Neural progenitor cell (in vitro differentiated cells): ENCODE results near the gene FAM120A. TPM values are rescaled to one million over a fixed set of nuclear protein-coding genes. Genes with fewer than 3 reads are reported as not detected.

Experiments used
- DNase-seq: peaks from one replicate; pipeline ENCODE4 v3.0.0-alpha.2; 2016; ENCODE audit warnings: low spot score
- H2AFZ ChIP-seq: fragments of 200-600 bp; sonication (generic); replicated peaks from 2 replicates; pipeline ENCODE4 v1.6.1; 2016; ENCODE audit warnings: antibody characterized with exemption
- H3F3A ChIP-seq: fragments of 200-600 bp; sonication (generic); 2 replicates; pipeline ENCODE4 v1.6.1; 2016; ENCODE audit warnings: antibody characterized with exemption, low read depth
- H3K27ac ChIP-seq: fragments of 200-600 bp; sonication (generic); 2 replicates; pipeline ENCODE4 v1.5.1; 2016; ENCODE audit warnings: mild to moderate bottlenecking
- H3K27me3 ChIP-seq: fragments of 200-600 bp; sonication (generic); 2 replicates; pipeline ENCODE4 v1.6.1; 2016; ENCODE audit warnings: mild to moderate bottlenecking, moderate library complexity
- H3K36me3 ChIP-seq: fragments of 200-600 bp; sonication (generic); 2 replicates; pipeline ENCODE4 v1.5.1; 2016
- H3K4me1 ChIP-seq: fragments of 200-600 bp; sonication (generic); 2 replicates; pipeline ENCODE4 v1.6.1; 2016; ENCODE audit warnings: mixed run types
- H3K4me2 ChIP-seq: fragments of 200-600 bp; sonication (generic); 2 replicates; pipeline ENCODE4 v1.6.1; 2016
- H3K4me3 ChIP-seq: fragments of 200-600 bp; sonication (generic); 2 replicates; pipeline ENCODE4 v1.5.1; 2016
- H3K79me2 ChIP-seq: fragments of 200-600 bp; sonication (generic); 2 replicates; pipeline ENCODE4 v1.6.1; 2016; ENCODE audit warnings: low read depth
- H3K9ac ChIP-seq: fragments of 200-600 bp; sonication (generic); 2 replicates; pipeline ENCODE4 v1.6.1; 2016
- H3K9me3 ChIP-seq: fragments of 200-600 bp; sonication (generic); 2 replicates; pipeline ENCODE4 v1.5.1; 2016; ENCODE audit warnings: low read depth
- H4K20me1 ChIP-seq: fragments of 200-600 bp; sonication (generic); 2 replicates; pipeline ENCODE4 v1.6.1; 2016; ENCODE audit warnings: low read depth
- H3K27ac Mint-ChIP-seq: 3 replicates; pipeline ENCODE4 v1.8.0; 2021; ENCODE audit warnings: mixed read lengths
- H3K27me3 Mint-ChIP-seq: 2 replicates; pipeline ENCODE4 v1.8.0; 2022; ENCODE audit warnings: low read depth, mild to moderate bottlenecking, inconsistent platforms, moderate library complexity, mixed read lengths; ENCODE audit not compliant: insufficient read depth
- H3K36me3 Mint-ChIP-seq: 3 replicates; pipeline ENCODE4 v1.8.0; 2021; ENCODE audit warnings: mixed read lengths
- H3K4me1 Mint-ChIP-seq: 3 replicates; pipeline ENCODE4 v1.8.0; 2021; ENCODE audit warnings: mixed read lengths
- H3K4me3 Mint-ChIP-seq: 3 replicates; pipeline ENCODE4 v1.8.0; 2021; ENCODE audit warnings: mild to moderate bottlenecking, moderate library complexity, mixed read lengths
- H3K9me3 Mint-ChIP-seq: 3 replicates; pipeline ENCODE4 v1.8.0; 2020; ENCODE audit warnings: mixed read lengths
- EZH2 ChIP-seq: fragments of 200-600 bp; sonication (generic); IDR thresholded peaks from 2 replicates; pipeline ENCODE4 v1.6.1; 2017; ENCODE audit warnings: antibody characterized with exemption, mild to moderate bottlenecking, moderate library complexity
- EZH2phosphoT487 ChIP-seq: fragments of 200-600 bp; sonication (generic); IDR thresholded peaks from 2 replicates; pipeline ENCODE4 v1.6.1; 2017; ENCODE audit warnings: antibody characterized with exemption
- total RNA-seq: library from RNA; depleted of rRNA; stranded (reverse); fragments of >200 nt; gene quantifications from 2 replicates; pipeline ENCODE4 v1.2.3, GENCODE V29; 2015; ENCODE audit warnings: low replicate concordance
- TF ChIP-seq, protein P1 (sequence below): fragments of 200-600 bp; sonication (generic); IDR thresholded peaks from 2 replicates; pipeline ENCODE4 v1.5.1; 2017; ENCODE audit warnings: antibody characterized with exemption, mild to moderate bottlenecking

FAM120A gene
- total RNA-seq, 1 donor from 2014 or later: 17.2 TPM

DNA sequence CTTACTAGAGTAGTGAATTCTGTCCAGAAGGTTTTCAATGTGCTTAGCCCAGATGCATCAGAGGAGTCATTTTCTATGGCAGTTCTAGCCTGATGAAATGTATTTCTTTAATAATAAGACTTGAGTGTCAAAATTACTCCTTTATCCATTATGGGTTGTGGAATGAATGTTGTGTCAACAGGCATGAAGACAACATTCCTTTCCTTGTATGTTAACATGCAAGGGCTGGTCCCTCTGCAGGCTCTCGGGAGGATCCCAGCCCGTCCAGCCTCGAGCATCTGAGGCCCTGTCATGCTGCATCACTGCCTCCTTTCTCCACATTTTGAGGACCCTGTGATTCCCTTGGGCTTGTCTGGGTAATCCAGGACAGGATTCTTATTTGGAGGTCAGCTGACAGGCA lies 44.8 kb downstream of the FAM120A start:
- peaks cover 4% of the 10 kb centered on the region for H4K20me1 ChIP-seq
- Mint-ChIP-seq H3K27me3 (peaks cover 4% of the 10 kb centered on the region), H3K36me3 (peaks cover 40% of the 10 kb centered on the region)

DNA sequence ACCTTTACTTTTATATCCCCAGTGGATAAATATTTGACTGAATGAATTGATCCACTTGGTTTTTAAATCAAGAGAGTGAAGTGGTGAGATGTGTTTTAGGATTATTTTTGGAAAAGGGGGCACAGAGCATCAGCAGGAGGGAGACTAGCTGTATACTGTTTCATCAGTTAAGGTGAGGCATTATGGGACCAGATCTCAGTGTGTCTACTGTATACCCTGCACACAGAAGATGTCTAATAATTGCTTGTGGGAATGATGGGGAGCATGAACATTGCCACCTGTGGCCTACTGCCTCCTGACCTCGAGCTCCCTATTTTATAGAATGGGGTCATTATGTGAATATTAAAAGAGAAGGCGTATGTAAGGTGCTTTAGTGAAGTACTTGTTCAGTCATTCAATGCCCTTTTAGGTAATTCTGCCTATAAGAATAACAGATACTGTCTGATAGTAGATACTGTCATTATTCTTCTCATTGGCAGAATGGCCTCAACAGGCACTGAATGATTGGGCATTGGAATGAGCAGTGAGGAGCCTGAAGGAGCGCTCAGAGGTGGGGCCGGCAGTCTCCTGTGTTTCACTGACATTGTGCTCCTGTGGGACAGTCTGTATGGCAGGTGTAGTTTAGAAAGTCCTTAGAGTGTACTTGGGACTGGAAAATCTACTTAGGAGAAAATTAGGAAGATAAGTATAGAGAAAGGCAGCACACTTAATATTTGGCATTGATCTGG lies 49.2 kb downstream of the FAM120A start:
- no peak for DNase-seq
- Histone ChIP-seq H2AFZ (no peak overlapping the region), H4K20me1 (no peaks in the 10 kb centered on the region), H3K36me3 (no peaks in the 10 kb centered on the region), H3F3A (no peaks in the 10 kb centered on the region), H3K79me2 (peaks cover 2% of the 10 kb centered on the region), H3K4me1 (no peaks in the 10 kb centered on the region), H3K9me3 (no peaks in the 10 kb centered on the region), H3K9ac (no peak overlapping the region), H3K27ac (no peak overlapping the region), H3K4me2 (no peak overlapping the region), H3K27me3 (no peaks in the 10 kb centered on the region), H3K4me3 (no peak overlapping the region)
- H3K4me1 Mint-ChIP-seq: no peaks in the 10 kb centered on the region
- H3K27ac Mint-ChIP-seq: no peak overlapping the region
- H3K4me3 Mint-ChIP-seq: no peak overlapping the region
- no peaks in the 10 kb centered on the region for H3K9me3 Mint-ChIP-seq
- TF ChIP-seq EZH2phosphoT487 (no peak), EZH2 (no peak)
- TF ChIP-seq, protein P1, sequence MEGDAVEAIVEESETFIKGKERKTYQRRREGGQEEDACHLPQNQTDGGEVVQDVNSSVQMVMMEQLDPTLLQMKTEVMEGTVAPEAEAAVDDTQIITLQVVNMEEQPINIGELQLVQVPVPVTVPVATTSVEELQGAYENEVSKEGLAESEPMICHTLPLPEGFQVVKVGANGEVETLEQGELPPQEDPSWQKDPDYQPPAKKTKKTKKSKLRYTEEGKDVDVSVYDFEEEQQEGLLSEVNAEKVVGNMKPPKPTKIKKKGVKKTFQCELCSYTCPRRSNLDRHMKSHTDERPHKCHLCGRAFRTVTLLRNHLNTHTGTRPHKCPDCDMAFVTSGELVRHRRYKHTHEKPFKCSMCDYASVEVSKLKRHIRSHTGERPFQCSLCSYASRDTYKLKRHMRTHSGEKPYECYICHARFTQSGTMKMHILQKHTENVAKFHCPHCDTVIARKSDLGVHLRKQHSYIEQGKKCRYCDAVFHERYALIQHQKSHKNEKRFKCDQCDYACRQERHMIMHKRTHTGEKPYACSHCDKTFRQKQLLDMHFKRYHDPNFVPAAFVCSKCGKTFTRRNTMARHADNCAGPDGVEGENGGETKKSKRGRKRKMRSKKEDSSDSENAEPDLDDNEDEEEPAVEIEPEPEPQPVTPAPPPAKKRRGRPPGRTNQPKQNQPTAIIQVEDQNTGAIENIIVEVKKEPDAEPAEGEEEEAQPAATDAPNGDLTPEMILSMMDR: no peak
- peaks cover 60% of the 10 kb centered on the region for H3K36me3 Mint-ChIP-seq
- H3K27me3 Mint-ChIP-seq: peaks cover 5% of the 10 kb centered on the region

More for the DNA sequence above, 44.8 kb downstream of the FAM120A start:
- Histone ChIP-seq H3K9ac (no peak overlapping the region), H3K4me1 (peaks cover 4% of the 10 kb centered on the region), H3K9me3 (no peaks in the 10 kb centered on the region), H3K36me3 (no peaks in the 10 kb centered on the region), H3K27me3 (no peaks in the 10 kb centered on the region), H3K27ac (no peak overlapping the region), H2AFZ (no peak overlapping the region), H3F3A (no peaks in the 10 kb centered on the region), H3K4me2 (no peak overlapping the region), H3K79me2 (peaks cover 3% of the 10 kb centered on the region), H3K4me3 (no peak overlapping the region)
- Mint-ChIP-seq H3K9me3 (no peaks in the 10 kb centered on the region), H3K27ac (no peak overlapping the region), H3K4me1 (peaks cover 2% of the 10 kb centered on the region), H3K4me3 (no peak overlapping the region)
- no peak for TF ChIP-seq EZH2
- DNase-seq: no peak

DNA sequence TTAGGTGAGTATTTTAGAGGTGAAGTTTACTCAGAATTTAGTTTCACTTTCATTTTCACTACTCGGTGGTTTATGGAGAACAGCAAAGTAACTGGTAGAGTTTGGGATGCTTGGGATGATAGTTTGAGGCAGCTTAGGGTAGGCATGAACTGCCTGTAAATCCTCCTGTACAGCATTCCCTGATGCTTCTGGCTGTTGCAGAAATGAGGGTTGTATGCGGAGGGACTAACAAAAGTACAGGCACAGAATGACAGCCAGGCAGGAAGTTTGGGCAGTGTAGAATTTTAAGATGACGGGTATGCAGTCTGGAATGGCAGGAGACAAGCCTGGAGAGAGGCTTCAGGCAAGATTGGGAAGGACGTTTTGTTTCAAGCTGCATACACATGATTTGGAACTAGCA lies 49.9 kb downstream of the FAM120A start:
- TF ChIP-seq EZH2 (no peak), EZH2phosphoT487 (no peak)
- TF ChIP-seq, protein P1: no peak
- Histone ChIP-seq H3K4me2 (no peak overlapping the region), H3K9ac (no peak overlapping the region), H3K4me1 (no peaks in the 10 kb centered on the region), H3K27me3 (no peaks in the 10 kb centered on the region), H3K27ac (no peak overlapping the region), H2AFZ (no peak overlapping the region), H3K79me2 (peaks cover 8% of the 10 kb centered on the region), H3K9me3 (no peaks in the 10 kb centered on the region), H3K4me3 (no peak overlapping the region), H4K20me1 (no peaks in the 10 kb centered on the region), H3F3A (no peaks in the 10 kb centered on the region), H3K36me3 (no peaks in the 10 kb centered on the region)
- no peaks in the 10 kb centered on the region for H3K9me3 Mint-ChIP-seq
- H3K4me3 Mint-ChIP-seq: no peak overlapping the region
- no peaks in the 10 kb centered on the region for H3K4me1 Mint-ChIP-seq
- no peak for DNase-seq
- H3K27me3 Mint-ChIP-seq: peaks cover 5% of the 10 kb centered on the region
- H3K36me3 Mint-ChIP-seq: peaks cover 61% of the 10 kb centered on the region
- no peak overlapping the region for H3K27ac Mint-ChIP-seq

DNA sequence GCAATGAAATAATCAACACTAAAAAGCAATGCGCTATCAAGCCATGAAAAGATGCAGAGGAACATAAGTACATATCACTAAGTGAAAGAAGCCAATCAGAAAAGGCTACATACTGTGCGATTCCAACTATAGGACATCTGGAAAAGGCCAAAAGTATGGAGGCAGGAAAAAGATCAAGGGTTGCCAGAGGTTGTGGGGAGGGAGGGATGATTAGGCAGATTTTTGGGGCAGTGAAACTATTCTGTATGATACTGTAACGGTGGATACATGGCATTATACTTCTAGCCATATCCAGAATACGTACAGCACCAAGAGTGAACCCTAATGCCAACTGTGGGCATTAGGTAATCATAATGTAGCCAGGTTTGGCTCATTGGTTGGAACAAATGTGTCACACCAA lies 51.9 kb downstream of the FAM120A start:
- Mint-ChIP-seq H3K36me3 (peaks cover 53% of the 10 kb centered on the region), H3K27me3 (peaks cover 5% of the 10 kb centered on the region), H3K4me3 (no peak overlapping the region), H3K4me1 (peaks cover 3% of the 10 kb centered on the region), H3K9me3 (no peaks in the 10 kb centered on the region), H3K27ac (no peak overlapping the region)
- H3K27ac ChIP-seq: no peak overlapping the region
- H3K4me1 ChIP-seq: no peaks in the 10 kb centered on the region
- H3K79me2 ChIP-seq: peaks cover 19% of the 10 kb centered on the region
- DNase-seq: no peak
- H3F3A ChIP-seq: no peaks in the 10 kb centered on the region
- no peaks in the 10 kb centered on the region for H3K9me3 ChIP-seq
- H4K20me1 ChIP-seq: no peaks in the 10 kb centered on the region
- no peaks in the 10 kb centered on the region for H3K27me3 ChIP-seq
- H3K4me3 ChIP-seq: no peak overlapping the region
- H3K36me3 ChIP-seq: no peaks in the 10 kb centered on the region
- no peak overlapping the region for H3K4me2 ChIP-seq
- no peak for TF ChIP-seq EZH2phosphoT487
- TF ChIP-seq EZH2: no peak
- TF ChIP-seq, protein P1: no peak
- H2AFZ ChIP-seq: no peak overlapping the region
- no peak overlapping the region for H3K9ac ChIP-seq
